CD8-positive, alpha-beta memory T cell (primary cell): Measurements from ENCODE around the gene PRAF2. TPM values are rescaled to one million over a fixed set of nuclear protein-coding genes. Genes with fewer than 3 reads are reported as not detected.

Source experiments
- CTCF ChIA-PET: fragments of 350-600 bp; sonication (Branson Sonifier 250); formaldehyde crosslinking; loops from one replicate; lab custom pipeline; 2021; ENCODE audit warnings: antibody characterized with exemption; lab: Charles Lee
- POLR2A ChIA-PET: fragments of 350-600 bp; sonication (Branson Sonifier 250); formaldehyde crosslinking; loops from one replicate; lab custom pipeline; 2021; ENCODE audit warnings: antibody characterized with exemption; lab: Charles Lee
- DNase-seq, 5 donors: peaks; one replicate each; pipeline versions ENCODE4 v3.0.0 to v3.0.0-alpha.2; 2020 to 2022; ENCODE audit warnings: mixed read lengths in 1 of 5
- H3K27ac ChIP-seq: one replicate; pipeline ENCODE4 v1.7.0; 2013; ENCODE audit warnings: low read depth, mild to moderate bottlenecking, low read length, moderate library complexity
- H3K27me3 ChIP-seq: 2 replicates; pipeline ENCODE4 v1.7.0; 2013; ENCODE audit warnings: low read length, mild to moderate bottlenecking; ENCODE audit not compliant: insufficient read depth, poor library complexity, severe bottlenecking
- H3K36me3 ChIP-seq: 2 replicates; pipeline ENCODE4 v1.7.0; 2013; ENCODE audit warnings: mild to moderate bottlenecking, low read length, moderate library complexity; ENCODE audit not compliant: insufficient read depth
- H3K4me1 ChIP-seq: 2 replicates; pipeline ENCODE4 v1.7.0; 2013; ENCODE audit warnings: mild to moderate bottlenecking, low read length, moderate library complexity; ENCODE audit not compliant: insufficient read depth
- H3K4me3 ChIP-seq: 2 replicates; pipeline ENCODE4 v1.7.0; 2013; ENCODE audit warnings: mild to moderate bottlenecking, low read length
- H3K9me3 ChIP-seq: 2 replicates; pipeline ENCODE4 v1.7.0; 2013; ENCODE audit warnings: mild to moderate bottlenecking, low read length
- H3K27ac Mint-ChIP-seq, 8 donors: one replicate each; pipeline ENCODE4 v1.8.0; 2020 to 2021; ENCODE audit warnings: mixed read lengths in 8 of 8, mild to moderate bottlenecking in 6 of 8, inconsistent platforms in 3 of 8, moderate library complexity in 3 of 8
- H3K27me3 Mint-ChIP-seq, 2 donors: one replicate each; pipeline ENCODE4 v1.8.0; 2020 to 2021; ENCODE audit warnings: mixed read lengths in 2 of 2, mild to moderate bottlenecking in 1 of 2, moderate library complexity in 1 of 2
- H3K36me3 Mint-ChIP-seq, 3 donors: one replicate each; pipeline ENCODE4 v1.8.0; 2020 to 2021; ENCODE audit warnings: mixed read lengths in 3 of 3, inconsistent platforms in 1 of 3, mild to moderate bottlenecking in 1 of 3
- H3K4me1 Mint-ChIP-seq, 3 donors: one replicate each; pipeline ENCODE4 v1.8.0; 2020 to 2021; ENCODE audit warnings: mixed read lengths in 3 of 3, inconsistent platforms in 1 of 3, mild to moderate bottlenecking in 1 of 3
- H3K4me3 Mint-ChIP-seq, 7 donors: one replicate each; pipeline ENCODE4 v1.8.0; 2020 to 2021; ENCODE audit warnings: mixed read lengths in 7 of 7, mild to moderate bottlenecking in 6 of 7, moderate library complexity in 4 of 7, inconsistent platforms in 2 of 7
- H3K9me3 Mint-ChIP-seq, 5 donors: one replicate each; pipeline ENCODE4 v1.8.0; 2020 to 2022; ENCODE audit warnings: mixed read lengths in 5 of 5, mild to moderate bottlenecking in 3 of 5, moderate library complexity in 2 of 5, inconsistent platforms in 1 of 5
- polyA plus RNA-seq: library from polyadenylated mRNA; unstranded; fragments of 300-500 nt; fragmentation: Illumina TruSeq; gene quantifications from one replicate; pipeline ENCODE4 v1.2.3, GENCODE V29; 2021
- total RNA-seq, 2 experiments: library from RNA; stranded (reverse); gene quantifications; one replicate each; pipeline ENCODE4 v1.2.3, GENCODE V29; 2021

Gene PRAF2
- total and polyA plus RNA-seq, 3 experiments from 2014 or later, result 13.1 to 62.6 (median 14.5) TPM

DNA sequence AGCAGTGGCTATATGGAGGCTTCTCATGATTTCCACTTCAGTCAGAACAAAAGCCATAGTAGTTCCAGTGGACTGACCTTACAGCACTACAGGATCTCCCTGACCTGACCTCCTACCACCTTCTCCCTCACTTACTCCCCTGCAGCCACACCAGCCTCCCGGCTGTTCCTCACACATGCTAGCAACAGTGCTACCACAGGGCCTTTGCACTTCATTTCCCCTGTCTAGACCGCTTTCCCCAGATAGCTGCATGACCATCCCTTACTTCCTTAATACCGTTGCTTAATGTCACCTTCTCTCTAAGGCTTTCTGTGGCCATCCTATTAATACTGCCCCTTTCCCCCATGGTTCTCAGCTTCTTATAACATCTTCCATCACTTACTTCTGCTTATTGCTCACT lies 36.6 kb upstream of the PRAF2 start:
- H3K27me3 ChIP-seq, result no peaks in the 10 kb centered on the region
- H3K27me3 Mint-ChIP-seq, result peaks cover 0 to 2% of the 10 kb centered on the region in 2 donors
- no peak overlapping the region for H3K4me3 Mint-ChIP-seq
- H3K4me3 ChIP-seq, result no peak overlapping the region
- no peak overlapping the region for H3K27ac Mint-ChIP-seq
- CTCF ChIA-PET, result interaction anchor here (1.4 kb wide), 1 partner anchor 10 kb away, joined by 4 read pairs; no protein-coding TSS in a partner anchor
- peaks cover 3% of the 10 kb centered on the region for H3K36me3 ChIP-seq
- POLR2A ChIA-PET, result no interaction called here
- peaks cover 2 to 51% (median 5%) of the 10 kb centered on the region in 3 donors for H3K36me3 Mint-ChIP-seq
- no peaks in the 10 kb centered on the region for H3K4me1 ChIP-seq
- no peaks in the 10 kb centered on the region for H3K9me3 Mint-ChIP-seq
- no peak for DNase-seq
- H3K27ac ChIP-seq, result no peak overlapping the region
- no peaks in the 10 kb centered on the region for H3K4me1 Mint-ChIP-seq
- H3K9me3 ChIP-seq, result no peaks in the 10 kb centered on the region

GRCh38 chrX:49108641-49109040 lies 34.8 kb upstream of the PRAF2 start:
- no peak overlapping the region for H3K4me3 Mint-ChIP-seq
- no peaks in the 10 kb centered on the region for H3K4me1 Mint-ChIP-seq
- ChIA-PET CTCF (no interaction called here), POLR2A (interaction anchor here (0.6 kb wide), 1 partner anchor 28 kb away, joined by 3 read pairs; no protein-coding TSS in a partner anchor)
- H3K9me3 Mint-ChIP-seq, result no peaks in the 10 kb centered on the region
- no peaks in the 10 kb centered on the region for H3K9me3 ChIP-seq
- H3K27ac Mint-ChIP-seq, result peak overlapping the region in 3 of 8 donors; percentile 35 to 43 (median 39)
- H3K27me3 ChIP-seq, result no peaks in the 10 kb centered on the region
- peaks cover 0 to 2% of the 10 kb centered on the region in 2 donors for H3K27me3 Mint-ChIP-seq
- H3K36me3 ChIP-seq, result peaks cover 3% of the 10 kb centered on the region
- no peak overlapping the region for H3K4me3 ChIP-seq
- no peak overlapping the region for H3K27ac ChIP-seq
- DNase-seq, result no peak
- no peaks in the 10 kb centered on the region for H3K4me1 ChIP-seq
- H3K36me3 Mint-ChIP-seq, result peaks cover 2 to 48% (median 5%) of the 10 kb centered on the region in 3 donors

- Mint-ChIP-seq H3K4me1 (no peaks in the 10 kb centered on the region), H3K27ac (peak overlapping the region in 1 of 8 donors; percentile 42), H3K36me3 (peaks cover 0 to 31% (median 2%) of the 10 kb centered on the region in 3 donors), H3K4me3 (no peak overlapping the region), H3K9me3 (no peaks in the 10 kb centered on the region), H3K27me3 (peaks cover 0 to 2% of the 10 kb centered on the region in 2 donors)
- no peak overlapping the region for H3K4me3 ChIP-seq
- no peaks in the 10 kb centered on the region for H3K9me3 ChIP-seq
- POLR2A ChIA-PET, result no interaction called here
- no peaks in the 10 kb centered on the region for H3K27me3 ChIP-seq
- no peak for DNase-seq
- H3K36me3 ChIP-seq, result no peaks in the 10 kb centered on the region
- H3K4me1 ChIP-seq, result no peaks in the 10 kb centered on the region
- CTCF ChIA-PET, result interaction anchor here (0.6 kb wide), 1 partner anchor 564 kb away, joined by 3 read pairs; no protein-coding TSS in a partner anchor
- no peak overlapping the region for H3K27ac ChIP-seq
These were observed 33.1 kb upstream of the PRAF2 start for GRCh38 chrX:49106930-49107329.

DNA sequence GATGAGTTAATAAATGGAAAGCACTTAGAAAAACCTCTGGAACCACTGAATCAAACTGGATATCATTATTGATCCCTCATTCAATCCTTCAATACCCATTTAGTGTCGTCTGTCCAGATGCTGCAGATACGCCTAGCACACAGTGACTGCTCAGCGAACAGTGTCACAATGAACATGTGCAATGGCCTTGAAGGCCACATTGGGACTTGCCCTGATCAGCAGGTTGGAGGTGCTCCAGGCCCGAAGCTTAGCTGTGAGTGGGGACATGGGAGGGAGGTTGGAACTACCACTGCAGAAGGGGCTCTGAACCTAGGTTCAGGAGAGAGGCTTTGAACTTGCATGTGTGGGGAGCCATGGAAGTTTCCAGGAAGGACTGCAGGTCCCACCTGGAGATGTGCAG lies 32.5 kb upstream of the PRAF2 start:
- H3K27ac Mint-ChIP-seq, result peak overlapping the region in 2 of 8 donors; percentile 43 to 50
- POLR2A ChIA-PET, result no interaction called here
- no peaks in the 10 kb centered on the region for H3K9me3 Mint-ChIP-seq
- H3K27me3 Mint-ChIP-seq, result peaks cover 0 to 2% of the 10 kb centered on the region in 2 donors
- DNase-seq, result no peak
- H3K4me3 ChIP-seq, result no peak overlapping the region
- peaks cover 0 to 3% (median 0%) of the 10 kb centered on the region in 3 donors for H3K4me1 Mint-ChIP-seq
- H3K27ac ChIP-seq, result no peak overlapping the region
- H3K36me3 Mint-ChIP-seq, result peaks cover 0 to 27% (median 2%) of the 10 kb centered on the region in 3 donors
- no peaks in the 10 kb centered on the region for H3K27me3 ChIP-seq
- CTCF ChIA-PET, result interaction anchor here (0.6 kb wide), 1 partner anchor 564 kb away, joined by 3 read pairs; no protein-coding TSS in a partner anchor
- H3K4me1 ChIP-seq, result no peaks in the 10 kb centered on the region
- H3K36me3 ChIP-seq, result no peaks in the 10 kb centered on the region
- no peak overlapping the region for H3K4me3 Mint-ChIP-seq
- H3K9me3 ChIP-seq, result no peaks in the 10 kb centered on the region

- POLR2A ChIA-PET, result no interaction called here
- Mint-ChIP-seq H3K9me3 (no peaks in the 10 kb centered on the region), H3K27ac (no peak overlapping the region), H3K36me3 (peaks cover 0 to 16% (median 0%) of the 10 kb centered on the region in 3 donors), H3K4me1 (peaks cover 0 to 10% (median 3%) of the 10 kb centered on the region in 3 donors), H3K4me3 (peak overlapping the region in 1 of 7 donors; percentile 8), H3K27me3 (peaks cover 0 to 2% of the 10 kb centered on the region in 2 donors)
- no peaks in the 10 kb centered on the region for H3K9me3 ChIP-seq
- H3K36me3 ChIP-seq, result no peaks in the 10 kb centered on the region
- CTCF ChIA-PET, result no interaction called here
- H3K27ac ChIP-seq, result no peak overlapping the region
- H3K4me3 ChIP-seq, result no peak overlapping the region
- no peaks in the 10 kb centered on the region for H3K27me3 ChIP-seq
- DNase-seq, result no peak
- no peaks in the 10 kb centered on the region for H3K4me1 ChIP-seq
These were observed 29.8 kb upstream of the PRAF2 start for GRCh38 chrX:49103637-49104036.

DNA sequence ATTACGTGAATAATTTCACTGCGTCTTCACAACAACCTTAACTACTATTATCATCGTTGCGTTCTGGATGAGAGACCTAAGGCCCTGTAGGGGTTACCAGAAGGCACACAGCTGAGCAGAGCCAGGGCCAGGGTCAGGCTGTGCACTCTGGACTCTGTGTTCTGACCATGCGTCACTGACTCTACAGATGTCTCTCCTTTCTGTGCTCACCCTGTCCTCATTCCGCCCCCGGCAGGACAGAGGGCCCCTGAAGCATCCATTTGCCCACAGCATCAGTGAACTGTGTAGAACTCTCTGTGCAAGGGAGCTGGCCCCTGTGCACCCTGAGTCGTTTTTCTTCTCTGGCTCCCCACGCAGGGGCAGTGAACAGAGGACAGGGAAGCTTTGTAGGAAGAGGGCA lies 28.4 kb upstream of the PRAF2 start:
- H3K27ac Mint-ChIP-seq, result peak overlapping the region in 3 of 8 donors; percentile 52 to 95 (median 60)
- Histone ChIP-seq H3K27me3 (no peaks in the 10 kb centered on the region), H3K4me1 (no peaks in the 10 kb centered on the region), H3K9me3 (no peaks in the 10 kb centered on the region), H3K4me3 (no peak overlapping the region), H3K27ac (no peak overlapping the region), H3K36me3 (no peaks in the 10 kb centered on the region)
- H3K27me3 Mint-ChIP-seq, result peaks cover 0 to 2% of the 10 kb centered on the region in 2 donors
- peaks cover 0 to 14% (median 0%) of the 10 kb centered on the region in 3 donors for H3K36me3 Mint-ChIP-seq
- no peak for DNase-seq
- POLR2A ChIA-PET, result no interaction called here
- peak overlapping the region in 6 of 7 donors; percentile 50 to 92 (median 78) for H3K4me3 Mint-ChIP-seq
- H3K4me1 Mint-ChIP-seq, result peaks cover 0 to 10% (median 3%) of the 10 kb centered on the region in 3 donors
- CTCF ChIA-PET, result no interaction called here
- no peaks in the 10 kb centered on the region for H3K9me3 Mint-ChIP-seq

DNA sequence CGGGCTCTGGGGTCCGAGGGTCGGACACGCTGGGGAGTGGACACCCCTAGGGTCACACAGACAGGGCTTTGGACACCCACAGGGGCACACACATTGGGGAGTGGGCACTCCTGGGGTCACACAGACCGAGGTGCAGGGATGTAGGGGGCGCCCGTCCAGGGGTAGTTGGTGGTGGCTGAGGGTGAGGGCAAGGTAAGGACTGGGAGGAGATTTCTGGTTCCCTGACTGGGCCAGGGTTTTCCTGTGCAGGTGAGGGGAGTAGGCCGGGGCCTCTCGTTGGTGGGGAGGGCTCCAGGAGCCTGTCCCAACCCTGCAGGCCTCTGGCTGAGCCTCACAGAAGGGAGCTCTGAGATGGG lies 27.8 kb upstream of the PRAF2 start:
- DNase-seq, result no peak
- Mint-ChIP-seq H3K27me3 (peaks cover 0 to 2% of the 10 kb centered on the region in 2 donors), H3K4me3 (peak overlapping the region; percentile 87 to 93 (median 89)), H3K4me1 (peaks cover 0 to 10% (median 3%) of the 10 kb centered on the region in 3 donors), H3K36me3 (peaks cover 0 to 10% (median 0%) of the 10 kb centered on the region in 3 donors), H3K9me3 (no peaks in the 10 kb centered on the region), H3K27ac (peak overlapping the region in 4 of 8 donors; percentile 66 to 96 (median 94))
- POLR2A ChIA-PET, result no interaction called here
- H3K9me3 ChIP-seq, result no peaks in the 10 kb centered on the region
- CTCF ChIA-PET, result interaction anchor here (0.6 kb wide), 1 partner anchor 26 kb away, joined by 3 read pairs; no protein-coding TSS in a partner anchor
- no peak overlapping the region for H3K27ac ChIP-seq
- no peaks in the 10 kb centered on the region for H3K4me1 ChIP-seq
- H3K27me3 ChIP-seq, result no peaks in the 10 kb centered on the region
- H3K4me3 ChIP-seq, result peak overlapping the region; percentile 78
- no peaks in the 10 kb centered on the region for H3K36me3 ChIP-seq
